Hematopoietic multipotent progenitor cell treated with erythropoietin and hydrocortisone succinate and interleukin-3 and kit ligand, for 8 days (in vitro differentiated cells): ENCODE data around the gene DOCK1.
"Not testable (repeated sequence)": the region's sequence is repeated elsewhere in the genome, so short reads cannot be mapped to it uniquely, and the experiment has no call there.

Experiments used
- DNase-seq: peaks from one replicate; pipeline ENCODE4 v3.0.0-alpha.2; 2015

DOCK1 gene

DNA sequence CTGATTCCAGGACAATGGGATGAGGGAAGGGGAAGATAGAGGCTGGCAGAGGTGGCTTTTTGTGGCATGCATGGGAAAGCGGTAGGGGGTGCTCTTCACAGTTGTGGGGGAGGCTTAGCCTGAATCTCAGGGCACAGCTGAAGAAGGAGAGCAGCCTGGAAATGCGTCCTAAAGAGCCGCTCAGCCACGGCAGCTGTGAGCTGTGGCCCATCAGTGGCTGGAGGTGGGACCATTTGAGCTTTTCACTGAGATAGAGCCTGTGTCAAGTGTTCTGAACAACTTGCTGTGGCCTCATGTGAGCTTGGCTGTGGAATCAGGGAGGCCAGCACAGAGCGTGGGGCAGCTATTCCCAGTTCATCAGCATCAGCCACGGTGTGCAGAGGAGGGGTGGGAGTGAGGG lies 391.5 kb downstream of the DOCK1 start:
- DNase-seq = no peak

DNA sequence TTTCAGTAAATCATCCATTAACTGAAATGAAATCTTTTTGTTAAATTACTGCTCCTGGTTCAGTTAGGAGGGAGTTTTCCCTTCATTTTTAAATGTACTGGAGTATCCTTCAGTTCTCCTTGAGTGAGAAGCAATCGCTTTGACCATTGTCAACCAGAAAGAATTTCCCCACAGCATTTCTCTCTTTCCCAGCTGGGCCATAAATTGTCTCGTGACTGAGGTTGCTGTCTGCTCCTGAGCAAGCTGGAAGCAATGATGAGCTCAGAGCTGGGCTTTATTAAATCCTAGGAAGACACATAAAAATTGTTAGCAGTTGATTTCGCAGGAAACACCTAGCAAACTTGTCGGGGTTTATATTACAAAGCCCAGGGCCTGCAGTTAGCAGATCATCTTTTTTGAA lies 393.2 kb downstream of the DOCK1 start:
- no peak for DNase-seq

DNA sequence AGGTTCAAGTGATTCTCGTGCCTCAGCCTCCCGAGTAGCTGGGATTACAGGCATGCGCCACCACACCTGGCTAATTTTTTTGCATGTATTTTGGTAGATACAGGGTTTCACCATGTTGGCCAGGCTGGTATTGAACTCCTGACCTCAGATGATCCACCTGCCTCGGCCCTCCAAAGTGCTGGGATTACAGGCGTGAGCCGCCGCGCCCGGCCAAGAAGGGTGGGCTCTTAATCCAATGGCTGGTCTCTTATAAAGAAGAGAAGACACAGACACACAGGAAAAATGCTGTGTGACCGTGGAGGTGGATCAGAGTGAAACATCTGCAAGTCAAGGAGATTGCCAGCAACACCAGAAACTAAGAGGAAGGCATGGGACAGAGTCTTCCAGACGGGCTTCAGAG lies 394.0 kb downstream of the DOCK1 start:
- DNase-seq = not testable (repeated sequence)

DNA sequence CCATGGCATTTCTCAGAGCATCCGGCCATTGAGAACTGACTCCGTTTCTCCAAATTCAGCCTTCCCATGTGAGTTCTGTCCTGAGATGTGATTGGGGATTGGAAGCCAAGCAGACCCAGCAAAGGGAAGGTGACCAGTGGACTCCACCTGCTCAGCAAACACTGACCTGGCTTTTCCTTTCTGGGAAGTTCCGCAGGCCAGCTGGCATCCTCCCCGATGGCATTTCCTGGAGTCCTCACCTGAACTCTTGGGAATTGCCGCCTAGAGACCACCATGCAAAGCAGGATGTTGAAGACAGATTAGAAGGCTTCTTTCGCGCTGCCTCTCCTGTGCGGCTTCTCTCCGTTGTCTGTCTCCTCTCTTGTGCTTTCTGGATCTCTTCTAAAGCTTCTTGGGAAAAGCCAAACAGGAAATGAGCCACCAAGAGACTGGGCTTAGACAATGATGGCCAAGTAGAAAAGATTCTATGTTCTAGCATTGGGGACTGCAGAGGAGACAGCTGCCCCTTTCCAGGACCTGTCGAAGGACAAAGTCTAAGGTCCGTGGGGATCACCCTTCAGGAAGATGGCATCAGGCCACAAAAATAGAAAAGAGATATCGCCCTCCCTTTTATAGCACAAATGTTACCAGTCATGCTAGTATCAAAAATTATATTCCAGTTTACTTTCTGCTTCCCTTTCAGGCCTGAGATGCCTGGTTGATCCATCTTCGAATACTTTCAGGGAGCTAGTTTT lies 394.9 kb downstream of the DOCK1 start:
- no peak for DNase-seq

DNA sequence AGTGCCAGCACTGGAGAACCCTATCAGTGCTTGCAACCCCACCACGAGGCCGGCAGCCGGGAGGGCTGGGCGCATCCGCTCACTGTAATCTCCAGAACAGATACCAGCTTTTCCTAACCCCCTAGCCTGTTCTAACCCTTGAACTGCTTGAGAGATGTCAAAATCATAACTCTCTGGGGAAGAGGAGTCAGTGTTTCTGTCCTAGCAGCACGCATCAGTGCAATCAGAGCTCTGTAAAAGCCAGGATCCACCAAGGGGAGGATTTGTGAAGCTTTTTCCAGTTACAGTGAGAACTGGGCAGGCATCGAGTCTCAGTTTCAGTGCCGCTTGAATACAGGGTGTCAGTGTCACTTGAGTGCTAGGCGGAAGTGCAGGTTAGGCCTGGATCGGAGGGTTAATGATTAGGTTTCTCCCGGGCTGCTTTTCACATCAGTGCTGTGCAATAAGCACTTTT lies 395.7 kb downstream of the DOCK1 start:
- DNase-seq = no peak

DNA sequence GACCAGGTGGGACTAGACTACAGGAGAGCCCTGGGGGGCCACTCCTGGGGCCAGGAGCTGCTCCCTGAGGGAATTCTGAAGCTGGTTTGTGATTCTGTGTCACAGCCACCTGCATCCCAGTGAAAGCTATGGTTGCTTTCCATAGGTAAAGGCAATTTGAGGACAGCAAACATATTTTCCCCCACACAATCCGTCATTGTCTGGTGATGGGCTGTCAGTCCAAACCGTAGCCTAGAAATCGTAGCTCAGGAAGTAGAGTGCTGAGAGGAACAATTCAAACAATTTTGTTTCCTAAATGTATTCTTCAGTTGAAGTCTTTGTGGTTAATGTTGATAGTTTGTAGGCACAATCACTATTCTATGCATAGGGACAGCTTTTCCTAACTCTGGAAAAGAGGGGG lies 397.1 kb downstream of the DOCK1 start:
- DNase-seq = no peak

DNA sequence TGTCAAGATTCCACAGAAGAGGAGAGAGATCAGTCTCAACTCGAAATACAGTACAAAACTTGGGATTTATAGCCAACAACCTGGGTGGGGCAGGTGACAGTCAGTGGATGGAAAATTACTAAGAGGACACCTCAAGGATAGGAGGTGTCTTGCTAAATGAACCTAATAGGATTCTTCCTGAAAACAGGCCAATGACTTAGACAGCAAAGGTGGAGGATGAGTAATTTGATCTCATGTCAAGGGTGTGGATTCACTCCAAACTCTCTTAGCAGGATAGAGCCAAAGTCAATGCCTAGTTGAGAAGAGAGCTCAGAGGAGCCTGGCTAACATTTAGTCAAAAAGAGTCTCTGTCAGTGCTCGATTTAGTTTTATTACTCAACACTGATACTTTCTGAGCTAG lies 397.9 kb downstream of the DOCK1 start:
- no peak for DNase-seq

DNA sequence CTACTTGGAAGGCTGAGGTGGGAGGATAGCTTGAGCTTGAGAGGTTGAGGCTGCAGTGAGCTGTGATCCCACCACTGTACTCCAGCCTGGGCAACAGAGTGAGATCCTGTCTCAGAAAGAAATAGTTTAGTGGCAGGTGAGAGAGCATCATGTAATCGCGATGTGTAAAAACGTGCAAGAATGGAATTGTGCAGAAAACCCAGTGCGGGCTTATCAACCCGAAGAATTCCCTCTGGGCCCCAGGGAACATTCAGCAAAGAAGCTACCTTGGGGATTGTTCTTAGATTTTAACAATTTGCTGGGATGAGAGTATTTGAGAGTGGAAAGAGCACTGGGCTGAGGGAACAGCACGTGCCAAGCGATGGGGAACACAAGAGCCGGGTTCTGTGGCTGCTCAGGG lies 398.5 kb downstream of the DOCK1 start:
- no peak for DNase-seq

DNA sequence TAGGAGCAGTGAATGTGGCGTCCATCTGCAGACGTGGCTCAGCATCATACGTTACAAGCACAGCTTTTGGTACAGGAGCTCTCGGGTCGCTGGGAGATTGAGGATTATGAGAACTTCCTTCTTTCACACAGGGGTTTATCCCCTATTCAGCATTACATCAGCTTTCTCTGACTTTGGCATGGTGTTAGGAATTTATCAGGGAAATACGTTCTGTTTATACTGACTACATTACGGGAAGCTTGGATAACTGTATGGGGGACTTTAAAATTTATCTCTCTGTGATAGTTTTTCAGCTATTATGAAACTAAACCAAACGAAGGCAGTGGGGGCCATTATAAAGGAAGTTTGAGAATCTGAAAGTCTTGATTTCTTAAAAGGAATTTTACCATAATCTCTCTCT lies 401.3 kb downstream of the DOCK1 start:
- DNase-seq = no peak

DNA sequence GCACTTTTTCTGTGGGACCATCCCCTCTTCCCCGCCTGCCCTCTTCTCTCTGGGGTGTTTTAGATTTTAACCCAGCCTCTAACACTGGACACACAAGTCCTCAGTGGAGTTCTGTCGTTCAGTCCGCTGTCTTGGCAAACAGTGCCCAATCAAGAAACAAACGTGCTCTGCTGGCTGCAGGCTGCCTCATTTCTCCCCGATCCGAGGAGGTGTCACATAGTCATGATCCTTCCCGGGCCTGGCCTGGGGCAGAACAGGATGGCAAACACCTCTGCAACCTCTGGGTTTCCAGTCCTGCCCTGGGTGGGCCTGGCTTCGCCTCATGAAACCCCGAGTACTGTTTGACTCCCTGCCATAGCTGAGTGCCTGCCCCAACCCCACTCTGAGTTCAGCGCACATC lies 402.1 kb downstream of the DOCK1 start:
- DNase-seq = no peak

DNA sequence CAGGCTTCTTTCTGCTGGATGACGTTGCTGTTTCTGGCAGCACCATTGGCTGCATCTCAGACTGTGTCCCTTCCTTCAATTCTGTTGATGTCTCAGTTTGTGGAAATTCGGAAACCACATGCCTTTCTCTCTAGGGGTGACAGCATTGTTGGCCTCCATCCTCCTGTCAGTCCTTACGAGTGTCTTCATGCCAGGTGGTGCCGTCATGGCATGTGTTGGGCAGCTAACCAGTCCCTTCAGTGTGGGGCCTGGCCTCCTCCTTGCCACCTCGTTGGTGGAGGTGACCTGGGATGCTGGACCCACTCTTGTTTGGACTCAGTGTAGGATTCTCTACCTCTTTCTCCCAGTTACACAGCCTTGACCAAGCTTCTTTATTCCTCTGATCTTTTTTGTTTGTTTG lies 402.8 kb downstream of the DOCK1 start:
- DNase-seq = no peak

DNA sequence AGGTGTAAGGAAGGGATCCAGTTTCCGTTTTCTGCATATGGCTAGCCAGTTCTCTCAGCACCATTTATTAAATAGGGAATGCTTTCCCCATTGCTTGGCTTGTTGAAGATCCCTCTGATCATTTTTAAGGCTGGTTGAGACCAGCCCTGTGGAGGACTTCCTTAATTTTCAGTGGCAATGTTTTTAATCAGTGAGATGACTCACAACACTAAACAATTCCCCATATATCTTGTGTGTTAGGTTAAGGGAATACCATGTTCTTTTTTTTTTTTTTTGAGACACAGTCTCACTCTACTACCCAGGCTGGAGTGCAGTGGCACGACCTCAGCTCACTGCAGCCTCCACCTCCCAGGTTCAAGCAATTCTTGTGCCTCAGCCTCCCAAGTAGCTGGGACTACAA lies 404.4 kb downstream of the DOCK1 start:
- not testable (repeated sequence) for DNase-seq

DNA sequence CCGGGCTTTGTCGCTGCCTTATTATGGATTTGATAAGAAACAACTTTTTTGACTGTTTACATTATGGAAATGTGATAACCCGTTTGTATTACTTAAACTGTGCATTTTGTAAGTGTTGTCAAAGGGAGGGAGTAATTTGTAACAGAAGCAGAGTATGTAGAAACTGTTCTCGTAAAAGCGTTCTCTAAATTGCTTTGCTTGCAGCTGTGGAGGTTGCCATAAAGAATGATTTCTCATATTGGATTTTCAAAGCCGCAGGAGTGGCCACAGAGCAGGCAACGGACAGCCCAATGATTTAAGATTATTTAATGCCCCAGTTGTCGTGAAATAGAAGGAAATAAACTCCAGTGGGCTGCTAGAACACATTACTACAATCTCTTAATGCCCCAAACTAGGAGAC lies 405.2 kb downstream of the DOCK1 start:
- DNase-seq = no peak

DNA sequence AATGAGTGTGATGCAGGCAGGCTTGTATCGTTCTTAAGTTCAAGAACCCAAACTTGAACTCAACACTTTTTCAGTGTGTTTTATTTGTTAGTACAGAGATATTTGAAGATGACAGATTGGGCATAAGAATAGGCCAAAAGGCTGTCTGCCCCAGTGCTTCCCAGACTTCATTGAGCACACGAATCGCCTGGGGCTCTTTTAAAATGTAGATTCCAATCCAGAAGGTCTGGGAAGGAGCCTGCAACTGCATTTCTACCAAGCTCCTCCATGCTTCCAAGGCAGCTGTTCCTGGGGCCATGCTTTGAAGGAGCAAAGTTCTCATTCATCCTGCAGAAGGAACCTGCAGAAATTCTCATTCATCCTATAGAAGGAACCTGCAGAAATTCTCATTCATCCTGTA lies 405.7 kb downstream of the DOCK1 start:
- DNase-seq = no peak

DNA sequence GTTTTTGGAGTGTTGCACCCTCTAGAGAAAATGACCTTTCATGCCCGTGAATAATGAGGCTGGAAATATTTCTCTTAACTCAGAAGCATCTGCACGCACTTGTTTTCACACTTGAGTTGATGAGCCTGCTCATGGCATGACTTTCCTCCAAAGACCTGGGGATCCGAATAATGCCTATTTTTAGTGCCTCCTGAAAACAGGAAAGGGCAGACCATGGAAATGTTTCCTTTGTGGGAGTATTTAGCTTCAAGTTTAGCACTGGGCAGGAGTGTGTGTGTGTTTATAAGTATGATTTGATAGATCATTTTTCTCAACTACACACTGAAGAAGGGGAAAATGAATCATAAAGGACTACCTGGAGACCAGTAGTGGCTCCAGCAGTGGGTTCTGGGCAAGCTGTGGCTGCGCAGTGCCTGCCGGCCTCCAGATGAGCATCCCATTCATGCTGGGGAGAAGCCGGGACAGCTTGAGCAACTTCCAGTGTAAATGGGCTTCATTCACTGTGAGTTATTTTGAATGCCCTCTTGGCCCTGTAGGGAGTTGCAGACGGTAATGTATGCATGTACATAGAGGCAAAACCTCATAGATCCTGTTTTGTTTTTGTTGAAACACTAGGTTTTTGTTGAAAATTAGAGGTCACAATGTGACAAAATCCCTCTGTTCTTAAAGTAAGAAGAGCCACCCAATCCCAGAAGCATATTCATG lies 408.9 kb downstream of the DOCK1 start:
- DNase-seq = no peak

DNA sequence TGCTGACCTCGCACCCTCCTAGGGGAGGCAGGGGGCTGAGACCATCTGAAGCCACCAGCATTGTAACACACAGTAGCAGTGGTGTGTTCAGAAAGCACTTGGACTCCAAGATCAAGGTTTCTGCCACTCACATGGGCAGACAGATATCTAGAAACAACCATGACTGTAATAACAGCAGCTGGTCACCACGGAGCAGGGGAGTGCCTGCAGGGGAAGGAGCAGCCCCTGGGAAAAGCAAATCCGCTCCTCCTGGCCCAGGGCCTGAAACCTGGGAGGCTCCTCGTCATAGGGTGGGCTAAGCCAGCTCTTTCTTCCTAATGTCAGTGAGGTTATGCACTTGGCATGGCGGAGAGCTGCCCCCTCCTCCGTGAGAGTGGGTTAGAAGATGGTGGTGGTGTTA lies 409.6 kb downstream of the DOCK1 start:
- no peak for DNase-seq

DNA sequence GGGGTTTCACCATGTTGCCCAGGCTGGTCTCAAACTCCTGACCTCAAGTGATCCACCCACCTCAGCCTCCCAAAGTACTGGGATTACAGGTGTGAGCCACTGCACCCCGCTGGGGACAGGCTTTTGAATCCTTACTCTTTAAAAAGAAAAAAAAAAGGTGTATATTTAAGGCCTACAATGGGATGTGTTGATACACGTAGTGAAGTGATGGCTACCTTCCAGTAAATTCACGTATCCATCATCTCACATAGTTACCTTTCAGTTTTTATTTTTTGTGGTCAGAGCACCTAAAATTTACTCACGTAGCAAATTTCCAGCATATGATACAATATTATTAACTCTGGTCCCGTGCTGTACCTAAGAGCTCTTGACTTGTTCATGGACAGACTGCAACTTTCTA lies 410.7 kb downstream of the DOCK1 start:
- no peak for DNase-seq

DNA sequence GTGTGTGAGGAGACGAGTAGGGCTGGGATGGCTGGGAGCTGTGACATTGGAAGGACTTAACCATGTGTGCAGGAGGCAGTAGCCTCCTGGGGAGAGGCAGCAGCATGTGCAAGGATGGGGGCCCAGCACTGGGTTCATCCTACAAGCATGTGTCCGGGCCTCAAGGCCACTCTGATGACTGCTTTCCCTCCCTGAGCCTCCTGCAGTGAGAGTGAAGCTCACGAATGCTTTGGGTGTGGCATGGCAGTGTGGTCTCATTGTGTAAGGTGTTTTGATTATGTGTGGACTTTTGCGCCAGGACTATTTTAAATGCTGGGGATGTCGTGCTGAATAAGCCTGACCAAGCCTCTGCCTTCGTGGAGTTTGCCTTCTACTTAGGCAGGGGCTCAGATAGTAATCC lies 413.2 kb downstream of the DOCK1 start:
- no peak for DNase-seq

DNA sequence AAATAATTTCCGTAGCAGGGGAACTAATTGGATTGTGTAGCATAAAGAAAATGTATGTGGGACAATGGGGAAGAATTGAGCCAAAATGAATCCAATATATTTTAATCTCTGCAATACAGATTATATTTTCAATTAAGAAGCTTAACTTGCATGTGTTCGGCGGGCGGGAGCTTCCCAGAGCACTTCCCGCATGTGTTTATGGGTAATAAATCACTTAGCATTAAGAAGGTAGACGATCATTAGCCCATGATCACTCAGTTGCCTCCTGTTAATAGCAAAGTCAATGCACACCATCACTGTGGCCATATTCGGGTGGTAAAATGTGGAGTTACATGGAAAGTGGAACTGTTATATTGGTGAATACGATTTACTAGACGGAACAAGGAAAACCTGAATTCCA lies 414.0 kb downstream of the DOCK1 start:
- no peak for DNase-seq

DNA sequence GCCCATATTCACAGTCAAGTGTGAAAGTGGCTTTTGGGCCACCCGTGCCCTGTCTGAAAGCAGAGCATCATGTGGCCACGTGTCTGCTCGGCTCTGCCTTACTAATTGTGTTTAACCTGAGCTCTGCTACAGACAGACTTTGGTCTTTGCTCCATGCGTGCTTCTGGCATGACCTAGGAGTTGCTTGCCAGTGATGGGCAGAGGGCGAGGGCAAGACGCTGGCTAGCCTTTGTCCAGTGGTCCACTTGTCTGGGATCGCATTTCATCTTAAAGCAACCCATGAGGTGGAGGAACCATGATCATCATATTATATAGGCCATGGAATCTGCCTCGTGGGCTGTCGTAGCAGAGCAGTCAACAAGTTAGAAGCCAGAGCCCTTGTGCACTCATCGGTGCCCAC lies 414.5 kb downstream of the DOCK1 start:
- DNase-seq = no peak

DNA sequence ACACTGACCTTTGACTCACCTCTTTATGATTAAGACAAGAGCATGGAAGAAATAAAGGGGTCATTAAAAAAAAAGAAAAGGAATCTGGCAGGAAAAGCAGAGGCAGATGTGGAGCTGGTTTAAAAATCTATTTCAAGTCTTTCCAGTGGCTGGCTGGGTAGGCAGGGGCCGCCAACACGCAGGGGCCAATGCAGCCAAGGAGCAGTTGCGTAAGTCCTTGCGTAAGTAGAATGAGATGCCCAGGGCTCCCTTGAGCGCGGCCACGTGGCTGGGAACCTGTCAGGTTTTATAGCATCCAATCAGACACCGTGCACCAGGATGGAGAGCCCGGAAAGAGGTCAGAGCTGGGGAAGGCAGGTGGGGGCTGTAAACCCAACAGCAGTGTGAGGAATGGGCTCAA lies 414.9 kb downstream of the DOCK1 start:
- no peak for DNase-seq

DNA sequence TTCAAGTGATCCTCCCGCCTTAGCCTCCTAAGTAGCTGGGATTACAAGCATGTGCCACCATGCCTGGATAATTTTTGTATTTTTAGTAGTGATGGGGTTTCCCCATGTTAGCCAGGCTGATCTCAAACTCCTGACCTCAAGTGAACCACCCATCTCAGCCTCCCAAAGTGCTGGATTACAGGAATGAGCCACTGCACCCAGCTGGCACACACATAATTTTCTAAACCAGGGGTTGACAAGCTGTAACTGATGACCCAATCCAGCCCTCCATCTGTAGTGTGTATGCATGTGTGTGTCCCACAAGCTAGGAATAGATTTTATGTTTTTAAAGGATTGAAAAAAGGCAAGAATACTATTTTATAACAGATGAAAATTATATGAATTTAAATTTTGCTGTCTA lies 417.1 kb downstream of the DOCK1 start:
- DNase-seq = no peak

DNA sequence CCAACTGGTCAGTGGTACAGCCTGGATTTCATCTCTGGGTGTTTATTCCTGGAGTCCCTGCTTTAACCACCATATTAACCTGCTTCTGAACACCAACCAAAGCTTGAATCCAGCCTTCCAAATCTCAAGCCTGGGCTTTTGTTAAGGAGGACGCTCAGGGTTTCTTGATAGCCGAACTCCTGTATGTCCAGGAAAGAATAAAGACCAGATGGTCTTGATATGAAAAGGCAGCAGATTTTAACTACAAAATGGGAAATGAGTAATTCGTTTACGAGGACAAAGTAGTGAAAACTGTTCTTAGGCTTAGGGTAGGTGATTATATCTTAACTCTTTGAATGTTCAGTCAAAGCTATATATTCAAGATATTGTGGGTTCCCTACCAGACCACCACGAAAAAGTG lies 420.3 kb downstream of the DOCK1 start:
- DNase-seq = no peak

DNA sequence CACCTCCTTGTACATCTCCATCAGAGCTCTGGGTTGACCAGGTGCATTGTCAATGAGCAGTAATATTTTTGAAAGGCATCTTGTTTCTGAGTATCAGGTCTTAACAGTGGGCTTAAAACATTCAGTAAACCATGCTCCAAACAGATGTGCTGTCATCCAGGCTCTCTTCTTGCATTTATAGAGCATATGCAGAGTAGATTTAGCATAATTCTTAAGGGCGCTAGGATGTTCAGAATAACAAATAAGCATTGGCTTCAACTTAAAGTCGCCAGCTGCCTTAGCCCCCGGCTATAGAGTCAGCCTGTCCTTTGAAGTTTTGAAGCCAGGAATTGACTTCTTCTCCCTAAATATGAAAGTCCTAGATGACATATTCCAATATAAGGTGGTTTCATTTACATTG lies 421.7 kb downstream of the DOCK1 start:
- no peak for DNase-seq

DNA sequence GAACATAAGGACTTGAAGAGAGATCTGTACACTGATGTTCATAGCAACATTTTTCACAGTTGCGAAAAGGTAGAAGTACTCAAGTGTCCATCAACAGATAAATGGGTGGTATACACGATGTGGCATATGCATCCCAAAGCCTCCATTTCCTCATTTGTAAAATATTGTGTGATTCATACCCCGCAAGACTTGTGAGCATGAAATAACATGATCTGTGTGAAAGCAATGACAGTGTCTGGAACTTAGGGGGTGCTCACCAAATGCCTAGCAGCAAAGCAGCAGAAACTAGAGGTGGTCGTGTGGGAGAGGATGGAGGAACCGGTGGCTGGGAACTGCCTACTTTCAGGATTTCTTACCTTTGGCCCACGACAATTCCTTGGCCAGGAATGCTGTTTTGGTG lies 426.5 kb downstream of the DOCK1 start:
- DNase-seq = no peak
